Activated naive CD4-positive, alpha-beta T cell treated with anti-CD3 and anti-CD28 coated beads, Interleukin-2, amount 10 ng/mL, durations not matched to agents 7 days and 5 days (primary cell): ENCODE results near the gene ZFP36L2.

ENCODE experiments used
- CTCF ChIA-PET: fragments of 350-600 bp; sonication (Branson Sonifier 250); formaldehyde crosslinking; loops from one replicate; lab custom pipeline; 2021; ENCODE audit warnings: antibody characterized with exemption; lab: Charles Lee
- DNase-seq: peaks from one replicate; pipeline ENCODE4 v3.0.0-alpha.2; 2020
- H3K27ac Mint-ChIP-seq: one replicate; pipeline ENCODE4 v1.8.0; 2021; ENCODE audit warnings: mild to moderate bottlenecking, moderate library complexity, mixed read lengths
- H3K27me3 Mint-ChIP-seq: one replicate; pipeline ENCODE4 v1.8.0; 2021; ENCODE audit warnings: mild to moderate bottlenecking, mixed read lengths
- H3K36me3 Mint-ChIP-seq: one replicate; pipeline ENCODE4 v1.8.0; 2021; ENCODE audit warnings: mixed read lengths
- H3K4me1 Mint-ChIP-seq: one replicate; pipeline ENCODE4 v1.8.0; 2021; ENCODE audit warnings: mixed read lengths
- H3K4me3 Mint-ChIP-seq: one replicate; pipeline ENCODE4 v1.8.0; 2021; ENCODE audit warnings: mild to moderate bottlenecking, moderate library complexity, mixed read lengths
- H3K9me3 Mint-ChIP-seq: one replicate; pipeline ENCODE4 v1.8.0; 2021; ENCODE audit warnings: mixed read lengths

Gene ZFP36L2

DNA sequence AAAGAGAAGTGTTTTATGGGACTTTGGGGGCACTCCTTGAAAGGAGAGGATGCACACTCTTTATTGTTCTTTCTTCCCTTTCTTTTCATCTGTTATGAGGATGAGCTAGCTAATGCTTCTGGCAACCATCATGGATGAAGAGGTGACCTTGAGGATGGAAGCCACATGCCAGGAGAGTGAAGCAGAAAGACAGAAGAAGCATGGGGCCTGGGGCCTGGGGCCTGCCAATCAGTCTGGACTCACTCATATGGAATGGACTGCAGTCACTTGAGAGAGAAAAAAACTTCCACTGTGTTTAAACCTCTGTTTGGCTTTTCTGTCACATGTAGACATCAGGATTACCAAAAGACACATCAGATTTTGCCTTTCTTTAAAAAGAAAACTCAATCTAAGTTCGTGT lies 35.8 kb upstream of the ZFP36L2 start:
- Mint-ChIP-seq H3K27ac (no peak overlapping the region), H3K4me1 (no peaks in the 10 kb centered on the region), H3K36me3 (peaks cover 2% of the 10 kb centered on the region), H3K9me3 (no peaks in the 10 kb centered on the region), H3K4me3 (no peak overlapping the region), H3K27me3 (no peaks in the 10 kb centered on the region)
- CTCF ChIA-PET: no interaction called here
- DNase-seq: no peak

DNA sequence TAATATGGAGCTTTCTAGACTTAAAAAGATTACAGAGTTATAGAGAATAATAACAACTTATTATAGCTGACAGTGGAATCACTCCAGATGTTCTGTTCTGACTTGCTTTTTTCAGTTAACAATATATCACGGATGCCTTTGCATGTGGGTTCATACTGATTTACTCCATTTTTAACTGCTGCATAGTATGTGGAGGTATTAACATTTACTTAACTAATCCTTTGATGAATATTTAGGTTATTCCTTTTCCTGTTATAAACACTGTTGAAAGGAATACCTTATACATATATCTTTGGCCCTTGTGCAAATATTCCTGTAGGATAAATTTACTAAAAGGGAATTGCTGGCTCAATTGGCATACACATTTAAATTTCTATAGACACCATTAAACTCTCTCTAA lies 33.1 kb upstream of the ZFP36L2 start:
- Mint-ChIP-seq H3K4me3 (no peak overlapping the region), H3K27ac (no peak overlapping the region), H3K36me3 (peaks cover 2% of the 10 kb centered on the region), H3K9me3 (no peaks in the 10 kb centered on the region), H3K27me3 (no peaks in the 10 kb centered on the region), H3K4me1 (no peaks in the 10 kb centered on the region)
- CTCF ChIA-PET: interaction anchor here (1.0 kb wide), 1 partner anchor 223 kb away, joined by 3 read pairs; no protein-coding TSS in a partner anchor
- DNase-seq: no peak

DNA sequence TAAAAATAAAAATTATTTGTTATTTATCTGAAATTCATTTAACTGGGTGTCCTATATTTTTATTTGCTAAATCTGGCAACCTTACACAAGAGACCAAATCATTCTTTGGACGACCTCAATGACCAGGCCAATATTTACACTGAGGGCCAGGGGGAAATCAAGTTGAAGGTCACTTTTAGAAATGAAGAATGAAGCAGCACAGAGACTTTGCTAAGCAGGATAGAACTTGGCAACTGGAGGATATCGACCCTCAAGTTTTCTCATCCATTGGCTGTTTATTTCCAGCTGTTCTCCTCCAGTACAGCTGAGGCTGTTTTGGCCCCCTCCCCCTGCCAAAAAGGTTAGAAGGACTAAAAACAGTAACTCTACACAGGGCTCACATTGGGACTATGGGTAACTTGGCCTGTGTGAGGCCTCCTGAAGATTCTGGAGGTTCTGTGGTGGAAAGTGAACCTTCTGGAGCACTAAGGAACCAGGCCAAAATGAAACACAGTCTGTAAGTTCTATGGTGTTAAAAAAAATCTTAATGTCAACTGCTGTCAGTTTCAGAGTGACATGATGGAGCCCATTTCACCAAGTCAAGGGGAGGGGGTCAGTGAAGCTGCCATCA lies 32.2 kb upstream of the ZFP36L2 start:
- H3K27me3 Mint-ChIP-seq: no peaks in the 10 kb centered on the region
- peaks cover 1% of the 10 kb centered on the region for H3K36me3 Mint-ChIP-seq
- H3K4me3 Mint-ChIP-seq: no peak overlapping the region
- CTCF ChIA-PET: interaction anchor here (1.0 kb wide), 1 partner anchor 223 kb away, joined by 3 read pairs; no protein-coding TSS in a partner anchor
- no peaks in the 10 kb centered on the region for H3K4me1 Mint-ChIP-seq
- H3K27ac Mint-ChIP-seq: no peak overlapping the region
- no peak for DNase-seq
- H3K9me3 Mint-ChIP-seq: no peaks in the 10 kb centered on the region

DNA sequence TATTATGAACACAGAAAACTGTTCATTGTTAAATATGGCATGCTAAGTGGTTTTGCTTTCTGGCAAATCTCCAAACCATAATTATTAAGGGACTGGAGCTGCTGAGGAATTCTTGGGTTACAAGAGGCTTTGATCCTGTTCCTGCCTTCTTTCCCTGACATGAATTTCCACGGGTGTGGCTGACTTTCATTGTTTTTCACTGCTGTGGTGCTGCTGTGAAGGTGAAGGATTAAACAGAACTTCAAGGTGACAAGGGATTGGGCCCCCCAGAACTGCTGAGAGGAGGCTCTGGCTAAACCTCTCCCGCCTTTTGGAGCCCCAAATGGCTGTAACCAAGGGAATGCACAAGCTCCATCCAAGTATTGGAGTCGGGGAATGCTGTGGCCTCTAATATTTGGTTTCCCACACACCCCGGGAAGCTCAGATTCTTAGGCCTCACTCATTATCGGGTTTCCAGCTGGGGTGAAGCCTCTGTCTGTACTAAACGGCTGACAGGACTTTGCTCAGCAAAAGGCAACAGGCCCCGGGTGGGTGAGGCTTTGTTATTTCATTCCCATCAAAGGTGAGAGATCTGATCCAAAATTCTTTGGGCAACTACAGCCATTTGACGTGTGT lies 29.0 kb upstream of the ZFP36L2 start:
- no peaks in the 10 kb centered on the region for H3K27me3 Mint-ChIP-seq
- H3K4me3 Mint-ChIP-seq: no peak overlapping the region
- no peak for DNase-seq
- CTCF ChIA-PET: no interaction called here
- H3K36me3 Mint-ChIP-seq: peaks cover 1% of the 10 kb centered on the region
- no peaks in the 10 kb centered on the region for H3K9me3 Mint-ChIP-seq
- no peaks in the 10 kb centered on the region for H3K4me1 Mint-ChIP-seq
- no peak overlapping the region for H3K27ac Mint-ChIP-seq

- Mint-ChIP-seq H3K9me3 (no peaks in the 10 kb centered on the region), H3K36me3 (peaks cover 1% of the 10 kb centered on the region), H3K4me1 (no peaks in the 10 kb centered on the region), H3K27ac (no peak overlapping the region), H3K4me3 (no peak overlapping the region), H3K27me3 (no peaks in the 10 kb centered on the region)
- CTCF ChIA-PET: no interaction called here
- DNase-seq: no peak
Observed at GRCh38 chr2:43254331-43254730, 27.9 kb upstream of the ZFP36L2 start.

GRCh38 chr2:43251171-43251731 lies 24.8 kb upstream of the ZFP36L2 start:
- Mint-ChIP-seq H3K4me3 (no peak overlapping the region), H3K36me3 (no peaks in the 10 kb centered on the region), H3K4me1 (no peaks in the 10 kb centered on the region), H3K27ac (no peak overlapping the region), H3K9me3 (no peaks in the 10 kb centered on the region), H3K27me3 (no peaks in the 10 kb centered on the region)
- CTCF ChIA-PET: no interaction called here
- DNase-seq: no peak

- CTCF ChIA-PET: interaction anchor here (1.1 kb wide), 1 partner anchor 19 kb away, joined by 3 read pairs; no protein-coding TSS in a partner anchor
Observed at GRCh38 chr2:43250015-43250414, 23.6 kb upstream of the ZFP36L2 start.

GRCh38 chr2:43248621-43249020 lies 22.2 kb upstream of the ZFP36L2 start:
- CTCF ChIA-PET: no interaction called here
- Mint-ChIP-seq H3K9me3 (no peaks in the 10 kb centered on the region), H3K27ac (no peak overlapping the region), H3K4me3 (no peak overlapping the region), H3K27me3 (no peaks in the 10 kb centered on the region), H3K36me3 (peaks cover 3% of the 10 kb centered on the region), H3K4me1 (no peaks in the 10 kb centered on the region)
- DNase-seq: no peak

More at GRCh38 chr2:43250015-43250414, 23.6 kb upstream of the ZFP36L2 start:
- Mint-ChIP-seq H3K9me3 (no peaks in the 10 kb centered on the region), H3K27ac (no peak overlapping the region), H3K27me3 (no peaks in the 10 kb centered on the region), H3K4me3 (no peak overlapping the region), H3K4me1 (no peaks in the 10 kb centered on the region), H3K36me3 (peaks cover 3% of the 10 kb centered on the region)
- no peak for DNase-seq

DNA sequence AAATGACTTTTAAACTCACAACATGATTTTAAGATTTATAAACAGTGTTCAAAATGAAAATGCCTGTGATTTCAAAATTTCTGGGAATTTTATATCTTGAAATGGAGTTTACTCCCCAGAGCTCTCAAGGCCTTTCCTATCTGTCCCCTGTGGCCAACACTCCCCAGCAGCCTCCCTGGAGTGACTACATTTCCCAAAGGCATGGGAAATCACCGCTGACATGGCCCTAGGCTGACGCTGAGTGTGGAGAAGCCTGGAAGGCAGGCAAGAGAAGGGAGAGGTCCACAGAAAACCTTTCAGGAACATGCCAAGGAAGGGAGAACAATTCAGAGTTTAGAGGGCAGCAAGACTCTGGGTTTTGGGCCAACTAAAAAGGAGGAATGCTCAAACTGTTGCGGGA lies 20.2 kb upstream of the ZFP36L2 start:
- CTCF ChIA-PET: interaction anchor here (0.6 kb wide), 1 partner anchor 143 kb away, joined by 3 read pairs; no protein-coding TSS in a partner anchor
- Mint-ChIP-seq H3K27me3 (no peaks in the 10 kb centered on the region), H3K36me3 (peaks cover 3% of the 10 kb centered on the region), H3K4me3 (no peak overlapping the region), H3K4me1 (no peaks in the 10 kb centered on the region), H3K9me3 (no peaks in the 10 kb centered on the region), H3K27ac (no peak overlapping the region)
- no peak for DNase-seq

DNA sequence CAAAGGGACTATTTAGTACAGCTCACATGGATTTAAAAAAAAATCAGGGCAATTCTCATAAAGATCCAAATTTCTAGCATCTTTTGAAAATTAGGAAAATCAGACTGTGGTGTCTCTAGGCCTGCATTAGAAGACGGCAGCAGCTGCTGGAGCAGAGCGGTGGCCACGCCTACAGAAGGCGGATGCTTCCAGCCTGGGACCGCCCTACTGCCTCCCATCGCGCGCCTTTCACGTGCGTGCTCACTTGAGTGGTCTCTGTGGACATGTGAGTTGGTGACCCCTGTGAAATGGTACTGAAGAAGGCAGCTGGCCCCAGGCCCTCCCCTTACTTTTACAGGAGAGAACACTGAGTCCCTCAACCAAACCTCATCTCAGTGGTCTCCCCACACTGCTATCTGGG lies 15.2 kb upstream of the ZFP36L2 start:
- H3K4me1 Mint-ChIP-seq: peaks cover 9% of the 10 kb centered on the region
- H3K27ac Mint-ChIP-seq: no peak overlapping the region
- no peak for DNase-seq
- no peak overlapping the region for H3K4me3 Mint-ChIP-seq
- no peaks in the 10 kb centered on the region for H3K27me3 Mint-ChIP-seq
- H3K9me3 Mint-ChIP-seq: no peaks in the 10 kb centered on the region
- CTCF ChIA-PET: no interaction called here
- peaks cover 6% of the 10 kb centered on the region for H3K36me3 Mint-ChIP-seq

DNA sequence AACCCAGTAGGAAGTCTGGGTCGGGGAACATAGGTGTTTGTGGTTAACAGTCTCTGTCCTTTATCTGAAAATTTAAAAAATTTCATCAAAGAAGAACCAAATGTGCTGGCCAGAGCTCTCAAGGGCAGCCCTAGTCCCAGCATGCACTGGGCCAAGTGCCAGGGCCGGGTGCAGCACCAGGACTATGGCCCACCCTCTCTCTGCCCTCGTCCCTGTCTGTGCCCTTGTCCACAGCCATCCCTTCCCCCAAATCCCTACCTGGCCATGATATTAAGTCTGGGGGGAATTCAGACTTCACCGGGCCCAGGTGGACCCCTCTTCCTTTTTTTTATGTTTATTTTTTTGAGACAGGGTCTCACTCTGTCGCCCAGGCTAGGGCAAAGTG lies 14.4 kb upstream of the ZFP36L2 start:
- no peaks in the 10 kb centered on the region for H3K9me3 Mint-ChIP-seq
- H3K36me3 Mint-ChIP-seq: peaks cover 5% of the 10 kb centered on the region
- no peak overlapping the region for H3K4me3 Mint-ChIP-seq
- peaks cover 9% of the 10 kb centered on the region for H3K4me1 Mint-ChIP-seq
- H3K27ac Mint-ChIP-seq: no peak overlapping the region
- CTCF ChIA-PET: interaction anchor here (0.8 to 2.2 kb wide), 2 partner anchors 293 to 381 kb away, joined by 3 to 7 read pairs; no protein-coding TSS in a partner anchor
- no peaks in the 10 kb centered on the region for H3K27me3 Mint-ChIP-seq
- no peak for DNase-seq

DNA sequence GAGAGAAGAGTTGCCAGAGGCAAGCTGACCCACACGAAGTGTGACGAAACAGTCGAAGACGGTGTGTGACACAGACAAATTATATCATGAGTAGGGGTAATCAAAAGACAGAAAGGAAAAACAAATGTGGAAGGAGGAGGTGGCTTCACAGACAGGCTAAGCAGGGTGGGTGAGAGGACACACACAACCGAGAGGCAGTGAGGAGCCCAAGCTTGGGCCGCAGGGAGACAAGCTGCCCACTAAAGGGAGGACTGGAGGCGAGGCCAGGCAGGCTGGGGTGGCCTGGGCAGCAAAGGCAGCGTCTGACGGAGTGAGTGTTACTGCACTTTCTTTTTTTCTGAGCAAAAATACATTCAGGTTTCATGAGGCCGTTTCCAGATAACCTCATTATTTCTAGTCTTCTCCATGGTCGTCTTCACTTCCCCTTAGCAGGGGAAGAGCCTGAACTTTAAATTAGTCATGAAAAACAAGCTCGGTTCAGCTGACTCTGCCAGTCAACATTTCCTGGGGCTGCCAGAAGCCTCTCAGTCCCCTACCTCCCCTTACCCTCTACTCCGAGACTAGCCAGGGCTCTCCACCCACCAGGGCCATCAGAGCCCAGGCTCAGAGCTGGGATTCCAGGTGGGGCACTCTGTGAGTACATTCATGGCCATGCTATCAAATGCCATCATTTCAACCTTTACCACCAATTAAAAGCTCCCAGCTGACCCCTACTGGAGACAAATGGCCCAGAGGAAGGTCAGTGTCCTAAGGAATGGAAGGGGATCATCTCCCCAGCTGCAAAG lies 13.8 kb upstream of the ZFP36L2 start:
- CTCF ChIA-PET: interaction anchor here (0.8 to 2.2 kb wide), 2 partner anchors 293 to 381 kb away, joined by 3 to 7 read pairs; no protein-coding TSS in a partner anchor
- H3K36me3 Mint-ChIP-seq: peaks cover 4% of the 10 kb centered on the region
- H3K27ac Mint-ChIP-seq: no peak overlapping the region
- no peaks in the 10 kb centered on the region for H3K27me3 Mint-ChIP-seq
- H3K4me3 Mint-ChIP-seq: no peak overlapping the region
- DNase-seq: no peak
- H3K4me1 Mint-ChIP-seq: peaks cover 9% of the 10 kb centered on the region
- no peaks in the 10 kb centered on the region for H3K9me3 Mint-ChIP-seq

DNA sequence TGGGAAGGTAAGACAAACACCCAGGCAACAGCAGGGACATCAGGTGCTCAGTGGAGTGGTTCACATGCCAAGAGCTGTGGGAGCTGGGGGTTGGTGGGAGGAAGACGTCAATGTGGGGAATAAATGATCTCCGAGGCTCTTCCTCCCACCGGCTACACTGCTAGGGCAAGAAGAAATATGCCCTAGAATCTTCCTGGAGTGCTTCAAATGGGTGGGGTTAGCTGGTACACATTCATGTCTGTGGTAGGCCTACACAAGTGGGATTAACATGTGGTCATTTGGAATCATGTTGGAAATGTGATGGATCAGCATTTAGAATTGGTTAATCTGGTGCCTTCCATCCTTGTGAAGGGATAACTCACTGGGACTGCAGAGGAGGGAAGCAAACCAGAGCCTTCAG lies 12.4 kb upstream of the ZFP36L2 start:
- H3K27ac Mint-ChIP-seq: no peak overlapping the region
- peaks cover 9% of the 10 kb centered on the region for H3K4me1 Mint-ChIP-seq
- H3K9me3 Mint-ChIP-seq: no peaks in the 10 kb centered on the region
- DNase-seq: no peak
- CTCF ChIA-PET: interaction anchor here (1.2 to 2.2 kb wide), 2 partner anchors 10 to 291 kb away, joined by 5 to 7 read pairs; no protein-coding TSS in a partner anchor
- no peaks in the 10 kb centered on the region for H3K27me3 Mint-ChIP-seq
- H3K36me3 Mint-ChIP-seq: peaks cover 4% of the 10 kb centered on the region
- H3K4me3 Mint-ChIP-seq: no peak overlapping the region

- CTCF ChIA-PET: interaction anchor here (1.2 kb wide), 1 partner anchor 9 kb away, joined by 5 read pairs; no protein-coding TSS in a partner anchor
- Mint-ChIP-seq H3K9me3 (no peaks in the 10 kb centered on the region), H3K27ac (no peak overlapping the region), H3K27me3 (no peaks in the 10 kb centered on the region), H3K36me3 (peaks cover 4% of the 10 kb centered on the region), H3K4me1 (peaks cover 9% of the 10 kb centered on the region), H3K4me3 (no peak overlapping the region)
- no peak for DNase-seq
Observed at GRCh38 chr2:43238176-43238575, 11.8 kb upstream of the ZFP36L2 start.
